HG03175 (cell line): ENCODE data around the gene FNDC5.

ENCODE experiments used
- ATAC-seq: cut with Tn5 transposase; IDR thresholded peaks from one replicate; pipeline ENCODE4 v1.9.1; 2021; ENCODE audit warnings: mild to moderate bottlenecking, moderate library complexity; ENCODE audit not compliant: unreplicated experiment

Gene FNDC5

GRCh38 chr1:32898056-32898455, 27.3 kb upstream of the FNDC5 start:
- ATAC-seq: no peak

- no peak for ATAC-seq
Observed at GRCh38 chr1:32897082-32898049, 26.7 kb upstream of the FNDC5 start.

DNA sequence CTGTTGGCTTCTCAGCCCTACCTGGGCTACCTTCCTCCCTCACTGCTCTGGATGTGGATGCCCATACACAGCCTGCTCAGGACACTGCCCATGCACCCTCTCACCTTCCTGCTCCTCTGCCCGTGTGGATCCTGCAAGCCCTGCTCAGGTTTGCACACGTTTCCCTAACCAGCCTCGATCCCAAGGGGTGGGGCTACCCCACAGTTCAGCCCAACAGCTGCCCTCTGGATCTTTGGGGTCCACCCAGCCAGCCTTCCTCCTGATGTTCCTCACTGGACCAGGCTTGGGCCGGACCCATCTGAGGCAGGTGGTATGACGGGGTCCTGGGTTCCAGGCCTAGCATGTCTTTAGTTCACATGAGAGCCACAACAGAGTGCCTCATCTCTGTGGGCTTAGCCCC, 25.7 kb upstream of the FNDC5 start:
- ATAC-seq: no peak

GRCh38 chr1:32895325-32896215, 24.9 kb upstream of the FNDC5 start:
- ATAC-seq: no peak

DNA sequence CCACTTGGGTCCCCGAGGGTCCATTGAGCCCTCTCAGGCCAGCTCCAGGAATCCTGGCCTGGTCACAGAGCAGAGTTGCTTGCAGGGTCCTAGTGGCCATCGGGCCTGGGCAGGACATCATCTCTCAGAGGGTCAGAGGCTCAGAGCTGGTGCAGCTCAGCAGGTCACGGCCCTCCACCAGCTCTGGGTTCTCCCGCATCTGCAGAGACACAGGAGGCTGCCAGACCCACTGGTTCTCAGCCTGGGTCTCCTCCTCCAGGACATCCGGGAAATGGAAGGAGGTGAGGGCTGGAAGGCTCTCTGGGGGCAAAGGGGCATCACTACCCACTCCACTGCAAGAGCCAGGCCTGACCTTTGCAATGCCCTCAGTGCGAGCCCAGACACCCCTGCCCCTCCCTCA, 24.0 kb upstream of the FNDC5 start:
- no peak for ATAC-seq

DNA sequence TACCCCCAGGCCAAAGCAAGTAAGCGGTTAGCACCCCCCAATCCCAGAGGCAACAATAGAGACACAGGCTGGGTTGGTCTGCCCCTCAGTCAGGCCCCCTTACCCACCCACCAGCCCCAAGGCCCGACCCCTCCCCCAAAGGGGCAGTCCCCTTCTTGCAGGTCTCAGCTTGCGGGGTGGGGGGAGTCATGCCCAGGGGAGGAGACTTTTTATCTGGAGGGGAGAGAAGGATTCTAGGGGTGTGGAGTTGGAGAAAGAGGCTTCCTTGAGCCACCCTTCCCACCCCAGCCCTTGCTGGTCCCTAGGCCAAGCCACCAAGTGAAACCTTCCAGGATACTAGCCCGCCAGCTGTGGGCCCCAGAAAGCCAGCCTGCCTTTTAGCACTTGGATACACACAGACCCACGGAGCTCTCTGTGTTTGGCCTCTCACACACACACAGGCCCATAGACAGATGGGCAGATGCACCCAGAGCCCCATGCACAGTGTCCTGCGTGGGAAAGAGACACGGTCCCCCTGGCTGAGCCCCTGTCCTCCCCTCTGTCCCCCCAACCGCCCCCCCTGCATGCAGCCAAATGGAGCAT, 23.4 kb upstream of the FNDC5 start:
- no peak for ATAC-seq

- no peak for ATAC-seq
Observed at GRCh38 chr1:32893198-32894018, 22.7 kb upstream of the FNDC5 start.

DNA sequence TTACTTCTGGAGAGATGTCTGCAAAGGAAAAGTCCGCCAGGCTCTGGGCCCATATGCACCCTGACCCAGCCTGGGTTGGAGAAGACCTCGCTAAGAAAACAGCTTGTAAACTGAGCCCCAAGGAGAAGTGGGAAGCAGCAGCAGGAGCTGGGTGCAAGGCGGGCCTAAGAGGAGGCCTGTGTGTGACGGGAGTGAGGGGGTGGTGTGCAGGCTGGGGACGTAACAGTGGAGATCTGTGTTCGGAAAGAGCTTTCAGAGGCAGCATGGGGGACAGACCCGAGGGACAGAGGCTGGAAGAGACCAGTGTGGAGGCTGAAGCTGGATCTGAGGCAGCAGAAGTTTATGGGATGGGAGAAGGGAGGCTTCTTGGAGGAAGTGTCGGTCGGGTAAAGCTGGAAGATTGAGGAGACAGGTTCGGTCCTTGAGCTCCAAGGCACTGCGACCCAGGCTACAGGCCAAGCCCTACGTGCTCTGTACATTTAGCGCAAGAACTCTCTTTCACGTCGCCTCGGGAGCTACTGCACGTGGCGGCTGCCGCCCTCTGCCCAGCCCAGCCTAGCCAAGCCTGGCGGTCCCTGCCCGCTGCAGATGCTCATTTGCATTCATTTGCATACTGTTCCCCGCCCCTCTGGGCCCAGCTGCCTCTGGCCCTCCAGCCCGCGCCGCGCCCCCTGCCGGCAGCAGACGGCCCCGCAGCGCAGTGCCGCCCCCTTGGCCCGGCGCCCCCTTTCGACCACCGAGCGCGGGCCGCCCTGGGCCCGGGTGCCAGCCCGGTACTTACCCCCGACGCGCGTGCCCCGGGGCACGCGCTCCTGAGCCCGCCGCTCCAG, 21.9 kb upstream of the FNDC5 start:
- ATAC-seq: no peak

GRCh38 chr1:32891630-32892029, 20.9 kb upstream of the FNDC5 start:
- ATAC-seq: no peak

DNA sequence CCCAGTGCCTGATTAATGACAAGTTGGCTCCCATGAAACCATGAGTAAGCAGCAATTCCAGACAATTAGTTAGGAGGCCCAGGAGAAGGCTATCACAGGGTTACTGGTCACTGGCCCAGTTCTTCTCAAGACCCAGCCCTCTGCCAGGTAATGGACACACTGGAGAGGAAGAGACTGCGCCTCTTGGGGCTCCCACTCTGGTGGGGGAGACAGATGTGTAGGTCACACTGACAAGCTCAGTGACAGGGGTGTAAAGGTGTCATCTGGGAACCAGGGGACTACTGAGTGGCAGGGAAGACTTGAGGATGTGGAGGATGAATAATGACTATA, 20.5 kb upstream of the FNDC5 start:
- no peak for ATAC-seq

GRCh38 chr1:32890516-32891240, 20.0 kb upstream of the FNDC5 start:
- no peak for ATAC-seq

DNA sequence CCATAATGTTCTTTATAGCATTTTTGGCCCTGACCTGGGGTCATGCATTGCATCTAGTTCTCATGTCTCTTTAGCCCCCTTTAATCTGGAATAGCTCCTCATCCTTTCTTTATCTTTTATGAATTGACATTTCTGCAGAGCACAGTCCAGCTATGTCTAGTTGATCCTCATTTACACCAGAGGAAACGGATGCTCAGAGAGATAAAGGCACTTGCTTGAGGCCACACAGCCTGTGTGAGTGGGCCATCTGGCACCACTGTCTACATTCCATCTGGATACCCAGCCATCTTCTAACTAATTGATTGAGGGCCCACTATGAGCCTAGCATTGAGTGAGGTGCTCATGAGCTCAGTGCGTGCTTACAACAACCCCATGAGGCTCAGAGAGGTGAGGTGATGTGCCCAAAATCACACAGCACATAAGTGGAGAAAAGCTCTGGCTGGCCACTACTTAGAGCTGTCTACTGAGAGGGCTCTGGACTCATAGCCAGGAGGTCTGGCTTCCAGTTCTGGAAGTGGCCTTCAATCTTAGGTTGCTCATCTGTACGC, 19.1 kb upstream of the FNDC5 start:
- no peak for ATAC-seq

- no peak for ATAC-seq
Observed at GRCh38 chr1:32888677-32889420, 18.1 kb upstream of the FNDC5 start.

GRCh38 chr1:32888134-32888533, 17.4 kb upstream of the FNDC5 start:
- ATAC-seq: no peak

- no peak for ATAC-seq
Observed at GRCh38 chr1:32887623-32888022, 16.9 kb upstream of the FNDC5 start.

DNA sequence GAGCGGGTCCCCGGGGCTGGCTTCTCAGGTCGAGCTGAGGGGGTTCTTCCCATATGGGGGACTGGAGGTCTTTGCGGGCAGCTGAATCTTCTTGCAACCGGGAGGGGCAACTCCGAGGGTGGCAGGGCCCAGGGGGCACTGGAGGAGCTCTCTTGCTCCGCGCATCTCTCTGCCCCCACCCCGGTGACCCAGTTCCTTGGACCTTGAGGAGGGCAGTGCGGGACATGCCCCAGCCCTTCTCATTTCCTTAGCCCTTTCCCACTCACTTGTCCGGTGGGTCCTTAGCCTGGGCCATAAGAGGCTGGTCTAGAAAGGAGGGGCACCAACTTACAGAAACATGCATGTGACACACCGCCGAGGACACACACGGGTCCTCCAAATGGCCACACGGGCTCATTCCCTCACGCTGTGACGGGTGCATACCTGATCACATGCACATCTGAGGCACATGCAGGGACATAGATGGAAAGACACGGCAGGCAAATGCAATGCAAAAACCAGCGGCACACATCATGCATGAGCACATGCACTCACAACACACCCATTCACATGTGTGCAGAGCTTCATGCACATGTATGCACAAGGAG, 16.2 kb upstream of the FNDC5 start:
- no peak for ATAC-seq

DNA sequence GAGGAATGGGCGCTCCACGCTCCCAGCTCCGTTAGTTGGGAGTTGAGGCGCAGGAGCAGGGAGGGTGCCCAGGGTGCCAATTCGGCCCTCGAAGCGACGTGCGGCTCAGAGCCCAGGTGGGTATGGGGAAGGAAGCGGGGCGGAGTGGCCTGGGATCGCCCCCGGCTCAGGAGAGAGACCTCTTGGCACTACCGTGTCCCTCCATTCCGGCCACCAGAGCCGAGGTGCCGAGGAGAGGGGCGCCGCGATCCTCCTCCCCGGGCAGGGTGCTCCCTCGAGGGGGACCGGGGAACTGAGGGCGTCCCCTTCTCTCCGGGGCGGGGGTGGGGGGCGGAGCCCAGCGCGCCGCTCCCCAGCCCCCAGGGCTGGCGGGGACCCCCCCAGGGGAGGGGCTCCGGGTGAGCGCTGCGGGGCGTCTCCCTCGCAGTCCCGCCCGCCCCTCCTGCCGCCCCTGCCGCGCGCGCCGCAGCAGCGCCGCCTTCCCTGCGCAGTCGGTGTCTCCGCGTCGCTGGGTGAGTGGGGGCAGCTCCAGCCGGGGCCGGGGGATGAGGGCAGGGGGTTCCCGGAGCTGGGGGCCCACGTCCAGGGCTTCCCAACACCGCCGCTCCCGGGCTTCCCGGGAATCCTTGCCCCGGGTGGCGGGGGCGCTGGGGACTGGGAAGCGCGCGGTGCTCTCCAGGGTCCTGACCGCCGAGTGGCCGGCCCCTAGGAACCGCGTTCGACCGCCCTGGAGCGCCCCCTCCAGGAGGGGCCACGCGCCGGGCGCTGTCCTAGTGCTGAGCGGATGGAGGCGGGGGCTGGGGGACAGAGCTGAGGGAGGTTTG, 15.5 kb upstream of the FNDC5 start, which contains the start of gene HPCA:
TSS of gene HPCA (plus strand) at position 488 of the 824 bp plus-strand sequence. CDS start 2,408 bp downstream, outside the sequence.
- no peak for ATAC-seq
